Fibroblast of pulmonary artery (primary cell): ENCODE results near the gene SLC37A2.

ENCODE experiments used
- DNase-seq: peaks from one replicate; pipeline ENCODE4 v3.0.0-alpha.2; 2010; ENCODE audit warnings: low read depth
- H3K4me3 ChIP-seq: replicated peaks from 2 replicates; pipeline ENCODE4 v1.5.1; 2011; ENCODE audit warnings: low read depth, mild to moderate bottlenecking, control low read depth, low read length, moderate library complexity
- CTCF ChIP-seq: IDR thresholded peaks from 2 replicates; pipeline ENCODE4 v1.5.1; 2011; ENCODE audit warnings: mild to moderate bottlenecking, control low read depth, low read length, inconsistent platforms; ENCODE audit errors: missing control alignments

The SLC37A2 gene

GRCh38 chr11:125074511-125075241 lies 11.6 kb downstream of the SLC37A2 start:
- DNase-seq = no peak
- H3K4me3 ChIP-seq = no peak overlapping the region
- no peak for TF ChIP-seq CTCF

- no peak overlapping the region for H3K4me3 ChIP-seq
- no peak for TF ChIP-seq CTCF
- no peak for DNase-seq
These were observed 12.1 kb downstream of the SLC37A2 start for GRCh38 chr11:125075242-125075625.

GRCh38 chr11:125075900-125076317 lies 12.8 kb downstream of the SLC37A2 start:
- peak; percentile 20 for DNase-seq
- no peak overlapping the region for H3K4me3 ChIP-seq
- no peak for TF ChIP-seq CTCF

DNA sequence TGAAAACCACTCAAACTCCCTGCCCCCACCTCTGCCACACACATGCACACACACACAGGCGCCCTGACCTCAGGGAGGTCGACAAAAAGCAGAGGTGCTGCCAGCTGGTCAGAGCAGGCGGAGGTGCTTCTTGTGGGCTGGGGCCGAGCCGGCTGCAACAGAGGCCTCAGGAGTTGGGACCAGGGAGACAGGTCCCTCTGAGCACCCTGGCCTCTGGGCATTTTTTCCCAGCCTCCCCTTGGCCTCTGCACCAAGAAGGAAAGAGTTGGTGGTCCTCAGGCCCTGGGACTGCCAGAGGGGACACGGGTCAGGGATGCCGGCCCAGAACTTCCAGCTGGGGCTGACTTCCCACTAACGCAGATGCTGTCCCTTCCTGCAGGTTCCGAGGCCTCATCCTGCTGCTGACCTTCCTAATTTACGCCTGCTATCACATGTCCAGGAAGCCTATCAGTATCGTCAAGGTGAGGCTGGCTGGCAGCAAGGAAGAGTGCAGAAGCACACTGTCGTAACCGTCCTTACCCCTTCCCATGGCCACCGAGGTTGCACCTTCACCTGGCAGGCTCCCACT lies 13.4 kb downstream of the SLC37A2 start:
- TF ChIP-seq CTCF = no peak
- H3K4me3 ChIP-seq = no peak overlapping the region
- DNase-seq = no peak

- TF ChIP-seq CTCF = no peak
- H3K4me3 ChIP-seq = no peak overlapping the region
- DNase-seq = no peak
These were observed 14.9 kb downstream of the SLC37A2 start for GRCh38 chr11:125078016-125078415.

DNA sequence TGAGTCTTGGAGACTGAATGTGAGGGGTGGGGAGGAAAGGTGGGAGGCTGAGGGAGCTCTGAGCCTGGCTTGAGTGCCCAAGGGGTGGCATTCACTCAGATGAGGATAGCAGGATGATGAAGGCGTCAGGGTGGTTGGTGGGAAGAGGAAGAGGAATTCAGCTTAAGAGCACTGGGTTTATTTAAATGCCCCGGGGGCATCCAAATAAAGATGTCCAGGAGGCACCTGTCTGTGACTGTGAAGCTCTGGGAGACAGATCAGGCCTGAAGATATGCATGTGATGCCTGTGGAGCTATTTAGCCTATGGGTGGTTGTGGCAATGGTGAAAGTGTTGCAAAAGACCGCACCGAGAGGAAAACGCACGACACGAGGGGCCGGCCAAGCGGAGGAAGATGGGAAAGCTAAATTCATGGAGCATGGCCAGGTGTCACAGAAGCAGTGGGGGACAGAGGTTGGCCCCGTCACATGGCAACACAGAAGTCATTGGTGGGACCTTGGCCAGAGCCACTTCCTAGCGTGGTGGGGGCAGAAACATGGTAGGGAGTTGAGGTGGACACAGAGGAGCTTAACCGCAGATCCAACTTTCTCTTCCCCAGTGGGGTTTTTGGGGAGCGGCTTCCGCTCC lies 15.5 kb downstream of the SLC37A2 start:
- DNase-seq = no peak
- H3K4me3 ChIP-seq = no peak overlapping the region
- no peak for TF ChIP-seq CTCF
